K562 (cell line): ENCODE measurements around the gene POP5. TPM values are rescaled to one million over a fixed set of nuclear protein-coding genes. Genes with fewer than 3 reads are reported as not detected.

Experiments used
- ATAC-seq: fragments of 200-7000 bp; cut with Tn5 transposase; 3 replicates; pipeline ENCODE4 v1.9.1; 2020; ENCODE audit warnings: moderate library complexity
- BruUV-seq: library from RNA; stranded (reverse); fragments of 400-500 nt; replicated peaks from 2 replicates; lab custom pipeline; 2021; lab: Mats Ljungman, UMichigan
- CTCF ChIA-PET: fragments of 300-600 bp; formaldehyde crosslinking; extraction: SDS; loops from one replicate; lab custom pipeline; 2021; ENCODE audit warnings: low intra/inter-chr PET ratio; lab: Yijun Ruan, JAX
- POLR2A ChIA-PET: fragments of 300-600, 350-650 bp; sonication (Branson Sonifier 250); formaldehyde crosslinking; extraction: SDS; loops from one replicate; lab custom pipeline; 2021; ENCODE audit warnings: antibody characterized with exemption, inconsistent platforms; lab: Yijun Ruan, JAX
- DNase-seq, 4 experiments: peaks; one replicate each; pipeline versions ENCODE4 v3.0.0 to v3.0.0-alpha.2; 2011 to 2018; ENCODE audit warnings: low spot score in 3 of 4, mixed read lengths in 3 of 4; ENCODE audit errors: extremely low read depth in 1 of 4
- FAIRE-seq: peaks from 2 replicates; lab custom pipeline; 2011; peaks lifted over from hg19 to GRCh38; lab: Jason Lieb, UNC
- H2AFZ ChIP-seq: 2 replicates; pipeline ENCODE4 v1.6.0; 2011; ENCODE audit warnings: low read depth, low read length, control low read depth, inconsistent platforms
- H3K27ac ChIP-seq: fragments of 200-600 bp; 3 replicates; pipeline ENCODE4 v1.8.0; 2011; ENCODE audit warnings: low read depth, mild to moderate bottlenecking, control low read depth, inconsistent platforms, low read length, moderate library complexity, mixed read lengths; ENCODE audit errors: extremely low read depth
- H3K27me3 ChIP-seq, 2 experiments: fragments of 300-600 bp in 1 of 2; 2 replicates in 1 of 2; 3 replicates in 1 of 2; pipeline versions ENCODE4 v1.6.0 to v1.8.0; 2011; ENCODE audit warnings: inconsistent platforms in 2 of 2, low read length in 2 of 2, mild to moderate bottlenecking in 1 of 2, mixed read lengths in 1 of 2, moderate library complexity in 1 of 2; ENCODE audit not compliant: control insufficient read depth in 2 of 2, insufficient read depth in 2 of 2
- H3K36me3 ChIP-seq: fragments of 300-600 bp; 3 replicates; pipeline ENCODE4 v1.8.0; 2011; ENCODE audit warnings: mild to moderate bottlenecking, low read length, inconsistent platforms; ENCODE audit not compliant: control insufficient read depth, insufficient read depth
- H3K4me1 ChIP-seq, 2 experiments: fragments of 200-600 bp in 1 of 2; replicated peaks in 1 of 2; 2 replicates in 1 of 2; 3 replicates in 1 of 2; pipeline versions ENCODE4 v1.5.1 to v1.8.0; 2011; ENCODE audit warnings: inconsistent platforms in 2 of 2, low read length in 2 of 2, mild to moderate bottlenecking in 1 of 2, mixed read lengths in 1 of 2, moderate library complexity in 1 of 2; ENCODE audit not compliant: control insufficient read depth in 2 of 2, insufficient read depth in 2 of 2
- H3K4me2 ChIP-seq: 2 replicates; pipeline ENCODE4 v1.6.1; 2011; ENCODE audit warnings: low read length, control low read depth, inconsistent platforms, mixed read lengths; ENCODE audit not compliant: insufficient read depth
- H3K4me3 ChIP-seq: fragments of 200-600 bp; sonication (generic), shearing (Covaris generic); 2 replicates; pipeline ENCODE4 v1.5.1; 2016; ENCODE audit warnings: control low read depth, inconsistent platforms
- H3K79me2 ChIP-seq: fragments of 200-600 bp; 3 replicates; pipeline ENCODE4 v1.8.0; 2011; ENCODE audit warnings: low read length, inconsistent platforms; ENCODE audit not compliant: control insufficient read depth, insufficient read depth
- H3K9ac ChIP-seq, 2 experiments: 2 replicates each; pipeline versions ENCODE4 v1.6.0 to v1.6.1; 2011; ENCODE audit warnings: low read depth in 2 of 2, low read length in 2 of 2, control low read depth in 1 of 2, inconsistent platforms in 1 of 2, mild to moderate bottlenecking in 1 of 2, mixed read lengths in 1 of 2; ENCODE audit not compliant: insufficient read depth in 1 of 2
- H3K9me1 ChIP-seq: one replicate; pipeline ENCODE4 v1.6.0; 2011; ENCODE audit warnings: inconsistent platforms, mild to moderate bottlenecking, low read length, moderate library complexity; ENCODE audit not compliant: control insufficient read depth, insufficient read depth
- H3K9me3 ChIP-seq: replicated peaks from 2 replicates; pipeline ENCODE4 v1.5.1; 2011; ENCODE audit warnings: low read depth, low read length, inconsistent platforms; ENCODE audit not compliant: control insufficient read depth, insufficient read depth
- H4K20me1 ChIP-seq: replicated peaks from 2 replicates; pipeline ENCODE4 v1.6.1; 2011; ENCODE audit warnings: low read length, inconsistent platforms, mixed read lengths; ENCODE audit not compliant: control insufficient read depth, insufficient read depth
- ARID2 ChIP-seq: fragments of 450-650 bp; IDR thresholded peaks from 2 replicates; pipeline ENCODE4 v1.6.1; 2017; ENCODE audit warnings: antibody characterized with exemption, mild to moderate bottlenecking
- ATF7 ChIP-seq: fragments of 450-650 bp; IDR thresholded peaks from 2 replicates; pipeline ENCODE4 v1.7.1; 2014; ENCODE audit warnings: mild to moderate bottlenecking, moderate library complexity
- BRCA1 ChIP-seq, 2 experiments: fragments of 450-650 bp in 1 of 2; sonication (generic) in 1 of 2; formaldehyde crosslinking in 1 of 2; IDR thresholded peaks; 2 replicates each; pipeline versions ENCODE4 v1.5.0 to v1.6.1; 2017 to 2020; ENCODE audit warnings: mild to moderate bottlenecking in 1 of 2, missing genetic modification reagents in 1 of 2
- HDAC2 ChIP-seq: fragments of 450-650 bp; IDR thresholded peaks from 2 replicates; pipeline ENCODE4 v1.6.1; 2016; ENCODE audit warnings: mild to moderate bottlenecking
- HNRNPUL1 ChIP-seq: fragments of 200-400 bp; formaldehyde crosslinking; IDR thresholded peaks from 2 replicates; pipeline ENCODE4 v1.6.1; 2017; ENCODE audit warnings: low read length
- IRF2 ChIP-seq: sonication (generic); formaldehyde crosslinking; IDR thresholded peaks from 2 replicates; pipeline ENCODE4 v1.8.1; 2022; ENCODE audit warnings: mild to moderate bottlenecking, missing genetic modification reagents
- MBD1 ChIP-seq: fragments of 250-450 bp; sonication (Bioruptor Pico); IDR thresholded peaks from 2 replicates; pipeline ENCODE4 v1.8.0; 2022; ENCODE audit warnings: inconsistent platforms
- MTA1 ChIP-seq: fragments of 450-650 bp; IDR thresholded peaks from 2 replicates; pipeline ENCODE4 v1.6.1; 2017; ENCODE audit warnings: borderline replicate concordance
- MYNN ChIP-seq, 2 experiments: sonication (generic); formaldehyde crosslinking in 1 of 2; IDR thresholded peaks; 2 replicates each; pipeline versions ENCODE4 v1.5.0 to v1.6.1; 2016 to 2020; ENCODE audit warnings: antibody characterized with exemption in 1 of 2, missing genetic modification reagents in 1 of 2
- POLR2A ChIP-seq: fragments of 450-650 bp; conservative IDR thresholded peaks from 2 replicates; pipeline ENCODE4 v1.6.1; 2016
- RBBP5 ChIP-seq: fragments of 200-600 bp; sonication (generic); IDR thresholded peaks from 2 replicates; pipeline ENCODE4 v1.6.1; 2012; ENCODE audit warnings: borderline replicate concordance, mild to moderate bottlenecking, low read length, control low read depth, inconsistent platforms; ENCODE audit not compliant: insufficient read depth, poor library complexity, severe bottlenecking
- SAFB2 ChIP-seq: fragments of 200-400 bp; formaldehyde crosslinking; IDR thresholded peaks from 2 replicates; pipeline ENCODE4 v1.6.1; 2018; ENCODE audit warnings: borderline replicate concordance, low read length, low read depth, moderate library complexity; ENCODE audit not compliant: severe bottlenecking
- SLC30A9 ChIP-seq: fragments of 250-450 bp; sonication (Bioruptor Pico); IDR thresholded peaks from 2 replicates; pipeline ENCODE4 v1.8.0; 2022; ENCODE audit warnings: mild to moderate bottlenecking, moderate library complexity
- STAT5A ChIP-seq: IDR thresholded peaks from 2 replicates; pipeline ENCODE4 v1.6.1; 2012; ENCODE audit warnings: low read length, inconsistent platforms, borderline replicate concordance
- ZFP91 ChIP-seq: sonication (generic); formaldehyde crosslinking; IDR thresholded peaks from 2 replicates; pipeline ENCODE4 v1.8.0; 2022; ENCODE audit warnings: mild to moderate bottlenecking, missing genetic modification reagents
- ZKSCAN8 ChIP-seq: fragments of 200-800 bp; sonication (Bioruptor generic); IDR thresholded peaks from 2 replicates; pipeline ENCODE4 v1.6.1; 2016; ENCODE audit warnings: missing genetic modification characterization, missing compliant biosample characterization
- ZNF134 ChIP-seq: fragments of 250-450 bp; sonication (Bioruptor Pico); conservative IDR thresholded peaks from 2 replicates; pipeline ENCODE4 v1.4.0; 2020
- ZNF408 ChIP-seq: fragments of 250-450 bp; sonication (Bioruptor Pico); IDR thresholded peaks from 2 replicates; pipeline ENCODE4 v1.4.0; 2020; ENCODE audit warnings: low read depth, mild to moderate bottlenecking, moderate library complexity
- ZNF778 ChIP-seq: fragments of 450-650 bp; formaldehyde crosslinking; IDR thresholded peaks from 2 replicates; pipeline ENCODE4 v1.4.0; 2020; ENCODE audit warnings: mild to moderate bottlenecking, moderate library complexity
- WGBS: fragments of 100-300 bp; shearing (Covaris generic); methylation state at CpG from one replicate; pipeline ENCODE4 v1.1.6; 2016; ENCODE audit warnings: low coverage, mixed read lengths; ENCODE audit not compliant: insufficient coverage; ENCODE audit errors: missing lambda C conversion rate; 5-methylcytosine and 5-hydroxymethylcytosine counted together
- in situ Hi-C: fragments of 300-500 bp; cut with MboI; formaldehyde crosslinking; loops from 4 replicates; pipeline ENCODE4 v1.15.0; 2018; ENCODE audit warnings: inconsistent platforms, mixed read lengths
- intact Hi-C: fragments of 100-400 bp; cut with micrococcal nuclease; formaldehyde crosslinking; loops from 2 replicates; pipeline ENCODE4 v1.14.2; 2022
- polyA plus RNA-seq, 8 experiments: library from polyadenylated mRNA; depleted of rRNA in 4 of 8; stranded (reverse) in 5 of 8; unstranded in 3 of 8; fragments of >200 nt; fragmentation: Nextera tagmentation in 2 of 8; fragmentation: Illumina TruSeq in 1 of 8; extraction: Ambion mirVana in 2 of 8; extraction: Trizol in 1 of 8; gene quantifications; 2 replicates each; pipeline versions ENCODE4 v1.2.1 to v1.2.3, GENCODE V29; 2011 to 2014; ENCODE audit warnings: inconsistent platforms in 1 of 8, missing spikeins in 1 of 8
- total RNA-seq, 7 experiments: library from RNA; depleted of rRNA in 6 of 7; stranded (reverse); fragments of >200 nt in 6 of 7; fragmentation: Illumina TruSeq in 2 of 7; extraction: Trizol in 2 of 7; gene quantifications; 2 replicates each; pipeline versions ENCODE4 v1.2.1 to v1.2.3, GENCODE V29; 2011 to 2021; ENCODE audit warnings: low replicate concordance in 1 of 7

The POP5 gene
- total and polyA plus RNA-seq, 9 of the 15 experiments (the other 6 are each of a cell fraction or from before 2014, with no cell fraction given), result 57.5 to 253 (median 73.8) TPM

GRCh38 chr12:120583478-120584030 lies 2.4 kb upstream of the POP5 start (continued):
- no peak for TF ChIP-seq POLR2A
- TF ChIP-seq MBD1 (CRISPR knock-in tag), result peak; percentile 29; the same call in 1 of the 2 replicates
- TF ChIP-seq SAFB2, result no peak
- TF ChIP-seq IRF2 (CRISPR knock-in tag), result no peak
- TF ChIP-seq MTA1, result no peak

GRCh38 chr12:120581998-120582397 lies 796 bp upstream of the POP5 start:
- peaks cover 7 to 8% of the 10 kb centered on the region in 2 experiments; a peak in 3 of 5 replicates for H3K27me3 ChIP-seq
- intact Hi-C loops, result loop anchor here (5.0 kb wide), 3 partner anchors 115 to 255 kb away; partner anchors contain the start of genes GATC, PLA2G1B, SRSF9 and TRIAP1
- no peaks in the 10 kb centered on the region for H3K9me1 ChIP-seq
- H3K9me3 ChIP-seq, result no peaks in the 10 kb centered on the region
- H3K9ac ChIP-seq, result peak overlapping the region in 1 of 2 experiments; percentile 71; a peak in 2 of 4 replicates
- peak overlapping the region; percentile 70 for H3K4me3 ChIP-seq
- H3K36me3 ChIP-seq, result peaks cover 26% of the 10 kb centered on the region; the same call in 2 of the 3 replicates
- peaks cover 9% of the 10 kb centered on the region; the same call in 1 of the 2 replicates for H4K20me1 ChIP-seq
- DNase-seq (peak in 1 of 4 experiments; percentile 31), FAIRE-seq (no peak), ATAC-seq (no peak)
- H3K79me2 ChIP-seq, result peaks cover 14% of the 10 kb centered on the region; the same call in 2 of the 3 replicates
- in situ Hi-C loops, result loop anchor here (5.0 kb wide), 1 partner anchor 130 kb away; the partner anchor contains the start of gene UNC119B
- 10% methylated on average over 9 of the region's 9 CpGs for WGBS
- ChIA-PET CTCF (interaction anchor here (1.7 to 3.8 kb wide), 2 partner anchors 65 to 67 kb away, joined by 6 to 19 read pairs; no protein-coding TSS in a partner anchor), POLR2A (interaction anchor here (0.7 to 2.2 kb wide), 5 partner anchors 14 to 290 kb away, joined by 3 to 8 read pairs (median 3); partner anchors contain the start of gene RNU4-2)
- peaks cover 13 to 19% of the 10 kb centered on the region in 2 experiments; a peak in 3 of 5 replicates for H3K4me1 ChIP-seq
- H2AFZ ChIP-seq, result peak overlapping the region; percentile 92
- BruUV-seq, result no TSS peak
- peak overlapping the region; percentile 47 for H3K27ac ChIP-seq
- peak overlapping the region; percentile 87 for H3K4me2 ChIP-seq
- TF ChIP-seq HNRNPUL1 (no peak), MYNN (IDR thresholded peaks at IDR 0.05) (no peak), MYNN (CRISPR knock-in tag; IDR thresholded peaks at IDR 0.05) (no peak), ZNF408 (no peak), STAT5A (no peak), ZNF778 (CRISPR knock-in tag) (no peak), RBBP5 (no peak), HDAC2 (no peak), ZFP91 (CRISPR knock-in tag) (no peak), ATF7 (peak; percentile 95), ARID2 (no peak), ZNF134 (no peak), ZKSCAN8 (CRISPR knock-in tag) (no peak), BRCA1 (IDR thresholded peaks at IDR 0.05) (no peak), BRCA1 (CRISPR knock-in tag; IDR thresholded peaks at IDR 0.05) (no peak), SLC30A9 (CRISPR knock-in tag) (no peak)
